Esophagus muscularis mucosa (tissue), 4 donors: ENCODE data around the gene COMT. TPM values are rescaled to one million over a fixed set of nuclear protein-coding genes. Genes with fewer than 3 reads are reported as not detected.

Source experiments
- DNase-seq: peaks from one replicate; pipeline ENCODE4 v3.0.0-alpha.2; 2017; ENCODE audit errors: extremely low spot score
- H3K27ac ChIP-seq, 4 donors: fragments of 200-600 bp; sonication (generic); replicated peaks in 1 of 4; 1 replicate in 3 of 4; 2 replicates in 1 of 4; pipeline ENCODE4 v1.5.1; 2016 to 2019; ENCODE audit warnings: mild to moderate bottlenecking in 1 of 4
- H3K27me3 ChIP-seq, 4 donors: fragments of 200-600 bp; sonication (generic); one replicate each; pipeline versions ENCODE4 v1.5.1 to v1.6.0; 2016 to 2019
- H3K36me3 ChIP-seq, 4 donors: fragments of 200-600 bp; sonication (generic); one replicate each; pipeline ENCODE4 v1.5.1; 2016 to 2019
- H3K4me1 ChIP-seq, 4 donors: fragments of 200-600 bp; sonication (generic); one replicate each; pipeline ENCODE4 v1.5.1; 2016 to 2019
- H3K4me3 ChIP-seq, 4 donors: fragments of 200-600 bp; sonication (generic); 1 replicate in 2 of 4; 2 replicates in 2 of 4; pipeline ENCODE4 v1.5.1; 2016 to 2019; ENCODE audit warnings: mild to moderate bottlenecking in 4 of 4, moderate library complexity in 1 of 4
- H3K9me3 ChIP-seq, 4 donors: fragments of 200-600 bp; sonication (generic); 1 replicate in 3 of 4; 2 replicates in 1 of 4; pipeline ENCODE4 v1.5.1; 2016 to 2019
- CTCF ChIP-seq, 3 experiments: fragments of 200-600 bp in 2 of 3; fragments of 450-650 bp in 1 of 3; sonication (generic) in 2 of 3; IDR thresholded peaks; one replicate each; pipeline ENCODE4 v1.5.1; 2017 to 2019; ENCODE audit warnings: antibody characterized with exemption in 3 of 3, mild to moderate bottlenecking in 2 of 3, moderate library complexity in 1 of 3
- EP300 ChIP-seq: sonication (generic); formaldehyde crosslinking; IDR thresholded peaks from one replicate; pipeline ENCODE4 v1.6.1; 2017; ENCODE audit warnings: antibody characterized with exemption
- POLR2A ChIP-seq: fragments of 450-650 bp; IDR thresholded peaks from one replicate; pipeline ENCODE4 v1.6.1; 2017; ENCODE audit warnings: antibody characterized with exemption, moderate library complexity, mild to moderate bottlenecking, low read depth
- POLR2AphosphoS5 ChIP-seq, 2 donors: sonication (generic); formaldehyde crosslinking; IDR thresholded peaks; one replicate each; pipeline ENCODE4 v1.6.1; 2017; ENCODE audit warnings: antibody characterized with exemption in 2 of 2
- WGBS: methylation state at CpG from one replicate; pipeline ENCODE4 v1.1.5; 2018; 5-methylcytosine and 5-hydroxymethylcytosine counted together
- intact Hi-C: fragments of 100-400 bp; cut with DNase I; formaldehyde crosslinking; loops from one replicate; pipeline ENCODE4 v1.15.1; 2023
- total RNA-seq, 4 donors: library from RNA; depleted of rRNA; stranded (reverse); fragments of >200 nt; gene quantifications; one replicate each; pipeline versions ENCODE4 v1.1.0 to v1.2.1, GENCODE V29; 2016

Gene COMT
- total RNA-seq, 4 donors from 2014 or later: 141 to 231 (median 196) TPM

GRCh38 chr22:19898831-19899567 is 42.6 kb upstream of the COMT start:
- WGBS: 85% methylated on average over 6 of the region's 16 CpGs
- intact Hi-C loops: no loop called here

GRCh38 chr22:19900707-19901436 is 40.7 kb upstream of the COMT start:
- intact Hi-C loops: no loop called here
- TF ChIP-seq CTCF (IDR thresholded peaks at IDR 0.05): no peak
- TF ChIP-seq POLR2A: no peak
- TF ChIP-seq POLR2AphosphoS5 (IDR thresholded peaks at IDR 0.05): no peak
- no peak for TF ChIP-seq EP300
- no peak overlapping the region for H3K4me3 ChIP-seq

More at GRCh38 chr22:19898831-19899567, 42.6 kb upstream of the COMT start:
- H3K27me3 ChIP-seq: no peaks in the 10 kb centered on the region
- H3K36me3 ChIP-seq: peaks cover 0 to 90% (median 62%) of the 10 kb centered on the region in 4 donors
- no peak for DNase-seq
- H3K27ac ChIP-seq: no peak overlapping the region
- no peaks in the 10 kb centered on the region for H3K4me1 ChIP-seq
- no peak for TF ChIP-seq CTCF (IDR thresholded peaks at IDR 0.05)
- no peak for TF ChIP-seq POLR2AphosphoS5 (IDR thresholded peaks at IDR 0.05)
- no peak for TF ChIP-seq POLR2A
- TF ChIP-seq EP300: no peak
- H3K4me3 ChIP-seq: no peak overlapping the region
- H3K9me3 ChIP-seq: no peaks in the 10 kb centered on the region

GRCh38 chr22:19901577-19902244 is 39.9 kb upstream of the COMT start:
- no peak for DNase-seq
- intact Hi-C loops: no loop called here
- no peak for TF ChIP-seq POLR2AphosphoS5 (IDR thresholded peaks at IDR 0.05)
- no peak for TF ChIP-seq CTCF (IDR thresholded peaks at IDR 0.05)
- TF ChIP-seq POLR2A: no peak
- no peak for TF ChIP-seq EP300
- no peaks in the 10 kb centered on the region for H3K9me3 ChIP-seq
- peaks cover 8 to 92% (median 54%) of the 10 kb centered on the region in 4 donors for H3K36me3 ChIP-seq
- no peaks in the 10 kb centered on the region for H3K27me3 ChIP-seq
- H3K27ac ChIP-seq: no peak overlapping the region
- H3K4me3 ChIP-seq: no peak overlapping the region
- H3K4me1 ChIP-seq: no peaks in the 10 kb centered on the region
- 85% methylated on average over 8 of the region's 11 CpGs for WGBS

More at GRCh38 chr22:19900707-19901436, 40.7 kb upstream of the COMT start:
- WGBS: 87% methylated on average over 4 of the region's 13 CpGs
- Histone ChIP-seq H3K27ac (no peak overlapping the region), H3K9me3 (no peaks in the 10 kb centered on the region), H3K36me3 (peaks cover 4 to 90% (median 54%) of the 10 kb centered on the region in 4 donors), H3K4me1 (no peaks in the 10 kb centered on the region), H3K27me3 (no peaks in the 10 kb centered on the region)
- DNase-seq: no peak

GRCh38 chr22:19902245-19902715 is 39.3 kb upstream of the COMT start:
- 98% methylated on average over 3 of the region's 7 CpGs for WGBS
- intact Hi-C loops: no loop called here
- peaks cover 8 to 92% (median 49%) of the 10 kb centered on the region in 4 donors for H3K36me3 ChIP-seq

More at GRCh38 chr22:19902245-19902715, 39.3 kb upstream of the COMT start:
- DNase-seq: no peak
- Histone ChIP-seq H3K27ac (no peak overlapping the region), H3K27me3 (no peaks in the 10 kb centered on the region), H3K9me3 (no peaks in the 10 kb centered on the region), H3K4me1 (no peaks in the 10 kb centered on the region), H3K4me3 (no peak overlapping the region)
- TF ChIP-seq POLR2A: no peak
- TF ChIP-seq EP300: no peak
- TF ChIP-seq CTCF (IDR thresholded peaks at IDR 0.05): no peak
- no peak for TF ChIP-seq POLR2AphosphoS5 (IDR thresholded peaks at IDR 0.05)
